HepG2 (cell line): ENCODE data around the gene CDH23. TPM values are rescaled to one million over a fixed set of nuclear protein-coding genes. Genes with fewer than 3 reads are reported as not detected.

Experiments used
- ATAC-seq: fragments of 200-7000 bp; cut with Tn5 transposase; 3 replicates; pipeline ENCODE4 v1.9.1; 2020; ENCODE audit warnings: mild to moderate bottlenecking, moderate library complexity
- BruUV-seq: library from RNA; stranded (reverse); fragments of 400-500 nt; replicated peaks from 2 replicates; lab custom pipeline; 2021; lab: Mats Ljungman, UMichigan
- CTCF ChIA-PET: fragments of 300-600 bp; formaldehyde crosslinking; extraction: SDS; loops from one replicate; lab custom pipeline; 2021; ENCODE audit warnings: low total read pairs, inconsistent platforms, low intra/inter-chr PET ratio; lab: Yijun Ruan, JAX
- POLR2A ChIA-PET: fragments of 350-600 bp; sonication (Branson Sonifier 250); formaldehyde crosslinking; loops from one replicate; lab custom pipeline; 2020; ENCODE audit warnings: antibody characterized with exemption, inconsistent platforms; lab: Yijun Ruan, JAX
- DNase-seq: peaks from one replicate; pipeline ENCODE4 v3.0.0-alpha.2; 2015; ENCODE audit warnings: low spot score
- FAIRE-seq: peaks from 3 replicates; lab custom pipeline; 2011; peaks lifted over from hg19 to GRCh38; lab: Jason Lieb, UNC
- H2AFZ ChIP-seq: one replicate; pipeline ENCODE4 v1.6.1; 2011; ENCODE audit warnings: low read length, inconsistent platforms
- H3K27ac ChIP-seq: fragments of 300-600 bp; 3 replicates; pipeline ENCODE4 v1.8.0; 2011; ENCODE audit warnings: mixed run types, mild to moderate bottlenecking, mixed read lengths, low read length, inconsistent platforms; ENCODE audit not compliant: insufficient read depth; ENCODE audit errors: extremely low read length
- H3K27me3 ChIP-seq, 2 experiments: fragments of 200-600 bp in 1 of 2; 2 replicates in 1 of 2; 3 replicates in 1 of 2; pipeline versions ENCODE4 v1.6.0 to v1.8.0; 2011; ENCODE audit warnings: low read length in 2 of 2, mild to moderate bottlenecking in 2 of 2, moderate library complexity in 2 of 2, inconsistent platforms in 1 of 2; ENCODE audit not compliant: insufficient read depth in 2 of 2, control insufficient read depth in 1 of 2
- H3K36me3 ChIP-seq, 2 experiments: fragments of 200-600 bp in 1 of 2; replicated peaks in 1 of 2; 2 replicates in 1 of 2; 3 replicates in 1 of 2; pipeline versions ENCODE4 v1.5.1 to v1.8.0; 2011; ENCODE audit warnings: low read length in 2 of 2, inconsistent platforms in 1 of 2; ENCODE audit not compliant: insufficient read depth in 2 of 2, control insufficient read depth in 1 of 2
- H3K4me1 ChIP-seq: 2 replicates; pipeline ENCODE4 v1.5.1; 2012; ENCODE audit warnings: low read length, inconsistent platforms; ENCODE audit not compliant: insufficient read depth
- H3K4me2 ChIP-seq: 2 replicates; pipeline ENCODE4 v1.6.0; 2011; ENCODE audit warnings: low read depth, low read length, inconsistent platforms
- H3K4me3 ChIP-seq, 3 experiments: fragments of 200-600 bp in 1 of 3; sonication (generic), shearing (Covaris generic) in 1 of 3; replicated peaks in 1 of 3; 2 replicates each; pipeline ENCODE4 v1.5.1; 2011 to 2016; ENCODE audit warnings: low read length in 3 of 3, inconsistent platforms in 2 of 3, low read depth in 2 of 3, mild to moderate bottlenecking in 2 of 3, control low read depth in 1 of 3, mixed read lengths in 1 of 3; ENCODE audit not compliant: insufficient read depth in 1 of 3
- H3K79me2 ChIP-seq: one replicate; pipeline ENCODE4 v1.6.1; 2011; ENCODE audit warnings: low read length, inconsistent platforms; ENCODE audit not compliant: insufficient read depth
- H3K9ac ChIP-seq: 2 replicates; pipeline ENCODE4 v1.6.0; 2011; ENCODE audit warnings: mild to moderate bottlenecking, low read depth, low read length, inconsistent platforms; ENCODE audit not compliant: insufficient read depth
- H3K9me3 ChIP-seq: 2 replicates; pipeline ENCODE4 v1.5.1; 2012; ENCODE audit warnings: mild to moderate bottlenecking, low read length
- H4K20me1 ChIP-seq: 2 replicates; pipeline ENCODE4 v1.6.0; 2011; ENCODE audit warnings: inconsistent platforms, mild to moderate bottlenecking, low read length, moderate library complexity; ENCODE audit not compliant: insufficient read depth
- JUN ChIP-seq: sonication (generic); formaldehyde crosslinking; IDR thresholded peaks from 2 replicates; pipeline ENCODE4 v1.4.0; 2020; ENCODE audit warnings: mild to moderate bottlenecking, missing genetic modification reagents
- NR2C2 ChIP-seq: sonication (generic); formaldehyde crosslinking; IDR thresholded peaks from 2 replicates; pipeline ENCODE4 v1.4.0; 2020; ENCODE audit warnings: missing genetic modification reagents, mild to moderate bottlenecking, moderate library complexity, borderline replicate concordance
- SAP130 ChIP-seq: IDR thresholded peaks from 2 replicates; pipeline ENCODE4 v1.6.1; 2016; ENCODE audit warnings: low read depth
- ZNF605 ChIP-seq: sonication (generic); formaldehyde crosslinking; IDR thresholded peaks from 2 replicates; pipeline ENCODE4 v1.8.0; 2022; ENCODE audit warnings: mild to moderate bottlenecking, missing genetic modification reagents
- ZSCAN31 ChIP-seq: sonication (generic); formaldehyde crosslinking; IDR thresholded peaks from 2 replicates; pipeline ENCODE4 v1.5.0; 2020; ENCODE audit warnings: low read depth, mild to moderate bottlenecking, missing genetic modification reagents
- WGBS: methylation state at CpG from one replicate; pipeline ENCODE4 v1.1.6; 2017; ENCODE audit warnings: low lambda C conversion rate; 5-methylcytosine and 5-hydroxymethylcytosine counted together
- in situ Hi-C: cut with HindIII; loops from 2 replicates; pipeline ENCODE4 v1.10.0; 2017; ENCODE audit warnings: low pct_unique_long_range_greater_than_20kb; ENCODE audit not compliant: extremely low pct_ligation_motif_present
- intact Hi-C: fragments of 100-400 bp; cut with micrococcal nuclease; formaldehyde crosslinking; loops from one replicate; pipeline ENCODE4 v1.10.0; 2022; ENCODE audit not compliant: unreplicated experiment
- polyA plus RNA-seq, 8 experiments: library from polyadenylated mRNA; depleted of rRNA in 3 of 8; stranded (reverse) in 7 of 8; unstranded in 1 of 8; fragments of >200 nt; fragmentation: Illumina TruSeq in 4 of 8; extraction: Trizol in 4 of 8; gene quantifications; 2 replicates each; pipeline versions ENCODE4 v1.2.1 to v1.2.3, GENCODE V29; 2011 to 2016; ENCODE audit warnings: low read depth in 4 of 8, missing spikeins in 1 of 8, mixed read lengths in 1 of 8; ENCODE audit not compliant: insufficient read depth in 1 of 8
- total RNA-seq, 5 experiments: library from RNA; depleted of rRNA; stranded (reverse); fragments of >200 nt; fragmentation: Illumina TruSeq; extraction: Trizol; gene quantifications; 2 replicates each; pipeline ENCODE4 v1.2.3, GENCODE V29; 2016; ENCODE audit warnings: low read depth in 1 of 5
- TF ChIP-seq, protein P1 (sequence below): sonication (generic); formaldehyde crosslinking; IDR thresholded peaks from 2 replicates; pipeline ENCODE4 v1.5.0; 2020; ENCODE audit warnings: mild to moderate bottlenecking, missing genetic modification reagents

Gene CDH23
- total and polyA plus RNA-seq, 2 of the 13 experiments (the other 11 are each of a cell fraction or from before 2014, with no cell fraction given), result 0.13 TPM; not detected in 1

DNA sequence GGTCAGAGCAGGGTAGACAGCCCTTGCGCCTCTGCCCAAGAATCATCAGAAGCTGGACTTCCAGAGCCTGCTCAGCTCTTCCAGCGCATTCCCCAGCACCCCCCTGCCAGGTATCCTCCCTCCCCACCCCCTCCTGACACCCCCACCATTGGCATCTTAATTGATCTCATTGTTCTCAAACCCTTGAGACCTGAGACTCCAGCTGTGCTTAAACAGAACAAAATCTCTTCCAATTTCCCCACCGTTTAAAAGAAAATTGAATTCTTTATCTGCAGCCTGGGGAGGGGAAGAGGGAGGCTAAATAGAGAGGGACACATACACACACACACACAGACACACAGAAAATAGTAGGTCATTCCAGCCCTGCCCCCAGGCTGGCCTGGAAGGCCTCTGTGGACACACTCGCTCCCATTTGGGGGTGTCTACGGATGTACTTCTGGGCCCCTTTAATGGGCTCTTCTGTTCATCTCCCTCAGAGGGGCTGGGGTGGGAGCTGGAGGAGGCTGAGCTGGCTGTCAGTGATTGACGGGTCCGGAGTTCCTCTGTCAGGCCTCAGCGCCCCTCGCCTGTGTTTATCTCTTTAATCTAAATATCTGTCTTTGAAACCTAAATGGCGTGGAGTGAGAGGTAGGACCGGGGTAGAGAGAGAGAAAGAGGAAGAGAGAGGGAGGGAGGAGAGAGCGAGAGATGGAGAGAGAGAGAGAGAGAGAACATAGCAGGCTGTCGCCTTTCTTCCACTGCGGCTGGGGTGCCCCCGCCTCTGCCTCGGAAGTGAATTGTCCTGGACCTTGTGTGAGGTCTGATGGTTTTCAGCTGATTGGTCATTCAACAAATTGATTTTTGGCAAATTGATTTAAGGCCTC lies 261.1 kb downstream of the CDH23 start:
- FAIRE-seq (no peak), ATAC-seq (no peak), DNase-seq (no peak)
- peaks cover 26% of the 10 kb centered on the region for H3K4me1 ChIP-seq
- intact Hi-C loops, result no loop called here
- in situ Hi-C loops, result no loop called here
- no peaks in the 10 kb centered on the region for H3K79me2 ChIP-seq
- no peaks in the 10 kb centered on the region for H4K20me1 ChIP-seq
- ChIA-PET POLR2A (no interaction called here), CTCF (no interaction called here)
- no peak overlapping the region for H3K4me2 ChIP-seq
- H3K36me3 ChIP-seq, result no peaks in the 10 kb centered on the region
- no peak overlapping the region for H2AFZ ChIP-seq
- no peak overlapping the region for H3K27ac ChIP-seq
- no peak overlapping the region for H3K4me3 ChIP-seq
- WGBS, result 44% methylated on average over 16 of the region's 16 CpGs
- no TSS peak for BruUV-seq
- H3K27me3 ChIP-seq, result peaks cover 4 to 5% of the 10 kb centered on the region in 2 experiments; a peak in 3 of 5 replicates
- no peak for TF ChIP-seq SAP130 (CRISPR knock-in tag)
- no peak for TF ChIP-seq JUN
- TF ChIP-seq ZNF605 (CRISPR knock-in tag), result no peak
- TF ChIP-seq, protein P1, sequence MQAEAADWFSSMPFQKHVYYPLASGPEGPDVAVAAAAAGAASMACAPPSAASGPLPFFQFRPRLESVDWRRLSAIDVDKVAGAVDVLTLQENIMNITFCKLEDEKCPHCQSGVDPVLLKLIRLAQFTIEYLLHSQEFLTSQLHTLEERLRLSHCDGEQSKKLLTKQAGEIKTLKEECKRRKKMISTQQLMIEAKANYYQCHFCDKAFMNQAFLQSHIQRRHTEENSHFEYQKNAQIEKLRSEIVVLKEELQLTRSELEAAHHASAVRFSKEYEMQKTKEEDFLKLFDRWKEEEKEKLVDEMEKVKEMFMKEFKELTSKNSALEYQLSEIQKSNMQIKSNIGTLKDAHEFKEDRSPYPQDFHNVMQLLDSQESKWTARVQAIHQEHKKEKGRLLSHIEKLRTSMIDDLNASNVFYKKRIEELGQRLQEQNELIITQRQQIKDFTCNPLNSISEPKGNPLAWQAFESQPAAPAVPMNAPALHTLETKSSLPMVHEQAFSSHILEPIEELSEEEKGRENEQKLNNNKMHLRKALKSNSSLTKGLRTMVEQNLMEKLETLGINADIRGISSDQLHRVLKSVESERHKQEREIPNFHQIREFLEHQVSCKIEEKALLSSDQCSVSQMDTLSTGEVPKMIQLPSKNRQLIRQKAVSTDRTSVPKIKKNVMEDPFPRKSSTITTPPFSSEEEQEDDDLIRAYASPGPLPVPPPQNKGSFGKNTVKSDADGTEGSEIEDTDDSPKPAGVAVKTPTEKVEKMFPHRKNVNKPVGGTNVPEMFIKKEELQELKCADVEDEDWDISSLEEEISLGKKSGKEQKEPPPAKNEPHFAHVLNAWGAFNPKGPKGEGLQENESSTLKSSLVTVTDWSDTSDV (CRISPR knock-in tag), result no peak
- no peak for TF ChIP-seq ZSCAN31 (CRISPR knock-in tag)
- no peak for TF ChIP-seq NR2C2 (CRISPR knock-in tag)
- no peaks in the 10 kb centered on the region for H3K9me3 ChIP-seq
- H3K9ac ChIP-seq, result no peak overlapping the region
